Activated CD4-positive, CD25-positive, alpha-beta regulatory T cell treated with anti-CD3 and anti-CD28 coated beads, Interleukin-2, amount 50 U/mL, for 24 hours (primary cell): ENCODE data around the gene FBXL5.

Experiments
- ATAC-seq, 2 donors: fragments of 150-1000 bp; cut with Tn5 transposase; one replicate each; pipeline ENCODE4 v1.10.0; 2021; ENCODE audit warnings: mild to moderate bottlenecking in 1 of 2, moderate library complexity in 1 of 2

FBXL5 gene

GRCh38 chr4:15676899-15677298 is 21.7 kb upstream of the FBXL5 start:
- ATAC-seq: no peak

GRCh38 chr4:15676039-15676438 is 20.9 kb upstream of the FBXL5 start:
- ATAC-seq: no peak

GRCh38 chr4:15675356-15675755 is 20.2 kb upstream of the FBXL5 start:
- ATAC-seq: no peak

- ATAC-seq: no peak
Measured at GRCh38 chr4:15674926-15675325, 19.8 kb upstream of the FBXL5 start.

GRCh38 chr4:15674046-15674445 is 18.9 kb upstream of the FBXL5 start:
- ATAC-seq: no peak

- no peak for ATAC-seq
Measured at GRCh38 chr4:15673337-15673736, 18.2 kb upstream of the FBXL5 start.

GRCh38 chr4:15672101-15672500 is 16.9 kb upstream of the FBXL5 start:
- no peak for ATAC-seq

GRCh38 chr4:15670576-15670975 is 15.4 kb upstream of the FBXL5 start:
- ATAC-seq: no peak

- ATAC-seq: no peak
Measured at GRCh38 chr4:15668566-15669435, 13.6 kb upstream of the FBXL5 start.

GRCh38 chr4:15667006-15667405 is 11.8 kb upstream of the FBXL5 start:
- no peak for ATAC-seq

GRCh38 chr4:15665753-15666365 is 10.7 kb upstream of the FBXL5 start:
- no peak for ATAC-seq

GRCh38 chr4:15659768-15660570 is 4.8 kb upstream of the FBXL5 start:
- no peak for ATAC-seq

- no peak for ATAC-seq
Measured at GRCh38 chr4:15658781-15659180, 3.6 kb upstream of the FBXL5 start.

GRCh38 chr4:15658136-15658770 is 3.1 kb upstream of the FBXL5 start:
- no peak for ATAC-seq

- no peak for ATAC-seq
Measured at GRCh38 chr4:15657366-15657765, 2.2 kb upstream of the FBXL5 start.

- ATAC-seq: no peak
Measured at GRCh38 chr4:15656038-15656470, 897 bp upstream of the FBXL5 start.

GRCh38 chr4:15654593-15655222 is 449 bp downstream of the FBXL5 start:
- peak; percentile 63 to 66 for ATAC-seq

GRCh38 chr4:15653864-15654592 is 1.1 kb downstream of the FBXL5 start:
- ATAC-seq: no peak

GRCh38 chr4:15653420-15653819 is 1.7 kb downstream of the FBXL5 start:
- ATAC-seq: no peak

GRCh38 chr4:15652841-15653240 is 2.3 kb downstream of the FBXL5 start:
- ATAC-seq: no peak

GRCh38 chr4:15652191-15652590 is 3.0 kb downstream of the FBXL5 start:
- ATAC-seq: no peak

- no peak for ATAC-seq
Measured at GRCh38 chr4:15651676-15652075, 3.5 kb downstream of the FBXL5 start.
